Putamen (tissue), 1 donor: ENCODE results near the gene C15orf40.
"Not testable (repeated sequence)": the region's sequence is repeated elsewhere in the genome, so short reads cannot be mapped to it uniquely, and the experiment has no call there.

Experiments
- DNase-seq: peaks from one replicate; pipeline ENCODE4 v3.0.0-alpha.2; 2016; ENCODE audit warnings: low spot score

C15orf40 gene

GRCh38 chr15:83011271-83012075 lies at the start of gene C15orf40:
Gene C15orf40 (minus strand): TSS chr15:83011639. CDS start chr15:83011607, 32 bp downstream.
- DNase-seq: peak; percentile 94

DNA sequence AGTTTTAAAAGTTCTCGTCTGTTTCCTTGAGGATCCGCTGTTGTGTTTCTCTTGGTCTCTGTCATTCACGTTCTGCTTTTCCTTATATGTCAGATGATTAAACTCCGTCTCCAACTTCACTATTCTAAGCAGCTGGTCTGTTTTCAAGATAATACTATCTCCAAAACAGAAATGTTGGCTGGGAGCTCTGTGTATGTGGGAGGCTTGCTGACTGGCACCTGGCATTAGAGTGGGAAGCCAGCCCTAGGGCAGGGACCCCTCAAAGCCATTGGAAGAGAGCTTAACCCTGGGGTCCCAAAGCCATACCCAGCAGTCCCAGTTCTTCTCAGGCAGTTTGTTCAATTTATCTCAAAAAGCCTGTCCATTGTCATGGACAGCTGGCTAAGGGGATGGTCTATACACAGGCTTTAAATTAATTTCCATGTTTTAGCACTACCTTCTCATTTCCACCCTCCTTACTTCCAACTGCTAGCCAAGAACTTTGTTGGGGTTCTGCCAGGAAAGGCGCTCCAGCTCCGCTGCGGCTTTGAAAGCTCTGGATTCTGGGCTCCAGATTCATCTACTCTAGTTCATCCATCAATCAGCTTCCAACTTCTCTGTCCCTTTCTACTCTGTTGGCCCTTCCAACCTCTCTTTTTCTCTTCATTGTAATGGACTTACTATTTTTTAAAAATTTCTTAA lies 46.4 kb upstream of the C15orf40 start:
- no peak for DNase-seq

GRCh38 chr15:83057002-83057401 lies 45.6 kb upstream of the C15orf40 start:
- no peak for DNase-seq

DNA sequence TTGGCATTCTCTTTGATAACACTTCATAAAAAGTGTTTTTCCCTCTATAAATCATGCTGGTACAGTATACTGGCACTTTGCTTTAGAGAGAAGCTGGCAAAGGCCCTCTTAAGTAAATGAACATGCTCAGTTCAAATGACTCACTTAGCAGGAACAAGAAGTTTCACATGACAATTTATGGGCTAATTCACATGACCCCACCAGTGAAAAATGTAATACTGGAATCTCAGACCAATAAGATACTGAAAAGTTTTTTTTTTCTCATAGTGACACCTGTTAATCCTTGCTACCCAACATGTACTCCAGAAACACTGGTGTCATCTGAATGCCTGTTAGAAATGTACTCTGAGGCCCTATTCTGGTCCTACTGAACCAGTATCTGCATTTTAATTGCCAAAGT lies 41.7 kb upstream of the C15orf40 start:
- DNase-seq: no peak

DNA sequence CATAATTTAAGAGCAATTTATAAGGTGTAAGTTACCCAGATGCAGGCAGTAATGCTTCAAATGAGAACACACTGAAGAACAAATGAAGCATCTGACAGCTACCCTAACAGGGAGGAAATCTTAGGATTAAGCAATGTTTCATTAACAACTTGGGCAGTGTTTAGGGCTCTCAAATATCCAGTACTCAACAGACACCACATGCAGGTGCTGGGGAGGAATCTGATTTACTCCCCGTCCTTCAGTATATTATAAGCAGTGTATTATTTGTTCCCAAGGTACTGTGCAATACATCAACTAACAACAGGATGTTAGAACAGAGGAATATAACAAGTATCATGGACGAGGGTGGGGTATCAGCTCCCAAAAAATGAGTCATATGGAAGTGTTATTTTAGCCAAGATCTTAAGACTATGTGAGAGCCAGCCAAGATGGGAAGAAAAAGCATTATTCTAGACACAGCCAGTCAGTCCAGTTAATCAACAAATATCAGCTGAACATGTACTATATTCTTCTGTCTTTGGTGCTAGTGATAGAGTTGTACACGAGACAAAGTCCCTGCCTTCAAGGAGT lies 35.2 kb upstream of the C15orf40 start:
- no peak for DNase-seq

DNA sequence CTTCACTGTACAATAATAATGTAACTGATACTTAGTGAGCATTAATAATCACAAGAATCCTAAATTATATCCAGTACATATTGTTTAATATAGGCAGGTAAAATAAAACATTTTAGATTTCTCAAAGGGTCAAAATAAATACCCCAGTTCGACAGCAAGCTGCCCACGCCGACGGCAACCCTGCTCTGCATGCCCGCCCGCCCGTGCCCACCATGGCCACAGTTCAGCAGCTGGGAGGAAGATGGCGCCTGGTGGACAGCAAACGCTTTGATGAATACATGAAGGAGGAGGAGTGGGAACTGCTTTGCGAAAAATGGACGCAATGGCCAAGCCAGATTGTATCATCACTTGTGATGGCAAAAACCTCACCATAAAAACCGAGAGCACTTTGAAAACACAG lies 32.7 kb upstream of the C15orf40 start:
- no peak for DNase-seq

DNA sequence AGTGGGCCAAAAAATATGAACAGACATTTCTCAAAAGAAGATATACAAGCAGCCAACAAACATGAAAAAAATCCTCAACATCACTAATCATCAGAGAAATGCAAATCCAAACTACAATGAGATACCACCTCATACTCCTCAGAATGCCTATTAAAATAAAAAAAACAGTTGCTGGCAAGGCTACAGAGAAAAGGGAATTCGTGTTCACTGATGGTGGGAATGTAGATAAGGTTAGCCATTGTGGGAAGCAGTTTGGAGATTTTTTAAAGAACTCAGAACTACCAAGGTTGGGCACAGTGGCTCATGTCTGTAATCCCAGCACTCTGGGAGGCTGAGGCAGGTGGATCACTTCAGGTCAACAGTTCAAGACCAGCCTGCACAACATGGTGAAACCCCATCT lies 27.8 kb upstream of the C15orf40 start:
- no peak for DNase-seq

DNA sequence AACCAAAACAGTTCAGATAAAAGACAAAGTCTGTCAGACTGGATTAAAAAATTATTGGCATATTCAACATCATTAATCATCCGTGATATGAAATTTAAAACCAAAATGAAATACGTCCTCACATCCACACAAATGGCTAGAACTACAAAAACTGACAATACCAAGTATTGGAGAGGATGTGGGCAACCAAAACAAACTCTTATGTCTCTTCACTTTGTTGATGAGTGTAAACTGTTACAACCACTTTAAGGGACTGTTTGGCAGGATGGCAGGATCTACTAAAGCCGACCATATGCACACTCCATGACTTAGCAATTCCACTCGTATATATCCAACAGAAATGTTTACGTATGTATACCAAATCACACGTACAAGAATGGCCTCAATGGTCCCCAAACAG lies 24.8 kb upstream of the C15orf40 start:
- no peak for DNase-seq

DNA sequence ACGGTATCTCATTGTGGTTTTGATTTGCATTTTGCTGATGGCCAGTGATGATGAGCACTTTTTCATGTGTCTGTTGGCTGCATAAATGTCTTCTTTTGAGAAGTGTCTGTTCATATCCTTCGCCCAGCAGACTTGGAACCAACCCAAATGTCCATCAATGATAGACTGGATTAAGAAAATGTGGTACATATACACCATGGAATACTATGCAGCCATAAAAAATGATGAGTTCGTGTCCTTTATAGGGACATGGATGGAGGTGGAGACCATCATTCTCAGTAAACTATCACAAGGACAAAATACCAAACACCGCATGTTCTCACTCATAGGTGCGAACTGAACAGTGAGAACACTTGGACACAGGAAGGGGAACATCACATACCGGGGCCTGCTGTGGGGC lies 19.8 kb upstream of the C15orf40 start:
- not testable (repeated sequence) for DNase-seq

DNA sequence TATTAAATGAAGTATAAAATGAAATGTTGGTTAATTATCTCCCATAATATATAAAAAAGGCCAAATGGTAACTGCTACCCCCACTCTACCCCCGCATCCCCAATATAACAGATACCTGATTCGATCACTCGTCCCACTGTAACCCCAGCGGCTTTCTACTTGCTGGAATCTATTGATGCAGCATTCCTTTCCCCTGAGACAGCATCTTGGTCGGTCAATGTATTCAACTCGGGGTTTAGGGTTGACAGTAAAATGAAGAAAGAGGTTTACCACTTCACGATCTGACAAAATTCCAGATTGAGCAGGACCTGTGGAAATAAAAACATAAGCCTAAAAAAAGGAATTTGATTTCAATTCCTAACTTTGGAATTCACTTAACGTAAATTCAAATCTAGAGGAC lies 18.6 kb upstream of the C15orf40 start:
- no peak for DNase-seq

- DNase-seq: no peak
Observed at GRCh38 chr15:83018436-83018835, 7.0 kb upstream of the C15orf40 start.

DNA sequence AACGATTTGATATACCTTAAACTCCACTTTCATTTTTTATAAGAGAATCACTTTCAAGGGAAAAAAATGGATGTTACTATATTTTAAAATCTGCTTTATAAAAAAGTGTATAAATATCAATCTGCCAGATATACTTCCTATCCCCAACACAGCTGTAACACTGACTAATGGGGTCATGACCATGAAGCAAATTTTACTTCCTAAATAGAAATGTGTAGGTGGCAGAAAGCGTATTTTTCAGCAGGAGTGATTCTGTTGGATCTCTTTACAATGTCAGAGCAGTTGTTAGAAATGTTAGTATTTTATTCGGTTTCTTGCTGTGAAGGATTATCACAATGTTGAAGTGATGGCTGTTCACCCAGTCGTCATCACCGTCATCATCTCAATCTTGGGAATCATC lies 5.5 kb upstream of the C15orf40 start:
- peak; percentile 60 for DNase-seq

DNA sequence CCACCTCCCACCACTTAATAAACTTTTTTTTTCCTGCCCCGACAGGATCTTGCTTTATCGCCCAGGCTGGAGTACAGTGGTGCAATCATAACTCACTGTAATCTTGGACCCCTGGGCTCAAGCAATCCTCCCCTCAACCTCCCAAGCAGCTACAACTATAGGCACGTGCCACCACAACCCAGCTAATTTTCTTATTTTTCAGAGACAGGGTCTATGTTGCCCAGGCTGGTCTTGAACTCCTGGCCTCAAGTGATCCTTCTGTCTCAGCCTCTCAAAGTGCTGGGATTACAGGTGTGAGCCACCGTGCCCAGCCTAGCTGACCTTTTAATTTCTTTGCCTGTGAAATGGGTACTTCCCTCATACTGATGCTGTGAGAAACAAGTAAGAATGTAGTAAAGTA lies 3.9 kb upstream of the C15orf40 start:
- no peak for DNase-seq

DNA sequence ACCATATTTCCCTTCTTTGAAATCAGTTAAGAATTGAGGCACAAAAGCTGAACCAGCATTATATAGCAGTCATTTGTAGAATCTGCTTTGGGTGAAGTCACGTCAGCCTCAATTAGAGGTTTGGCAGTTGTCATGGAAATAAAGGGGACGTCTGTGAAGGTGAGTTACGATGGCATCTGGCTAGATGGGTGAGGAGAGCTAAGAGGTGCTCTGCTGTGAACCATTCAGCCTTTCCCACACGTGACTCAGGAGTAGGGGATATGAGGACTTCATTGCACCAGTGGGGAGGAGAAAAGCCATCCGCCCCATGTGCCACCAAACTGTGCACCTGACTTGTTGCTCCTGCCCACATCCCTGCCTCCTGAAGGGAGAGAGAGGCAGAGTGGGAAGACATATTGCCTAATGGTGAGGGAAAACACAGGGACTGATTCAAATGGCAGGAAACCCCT lies 2.8 kb upstream of the C15orf40 start:
- no peak for DNase-seq

- DNase-seq: no peak
Observed at GRCh38 chr15:83012636-83013035, 1.2 kb upstream of the C15orf40 start.

DNA sequence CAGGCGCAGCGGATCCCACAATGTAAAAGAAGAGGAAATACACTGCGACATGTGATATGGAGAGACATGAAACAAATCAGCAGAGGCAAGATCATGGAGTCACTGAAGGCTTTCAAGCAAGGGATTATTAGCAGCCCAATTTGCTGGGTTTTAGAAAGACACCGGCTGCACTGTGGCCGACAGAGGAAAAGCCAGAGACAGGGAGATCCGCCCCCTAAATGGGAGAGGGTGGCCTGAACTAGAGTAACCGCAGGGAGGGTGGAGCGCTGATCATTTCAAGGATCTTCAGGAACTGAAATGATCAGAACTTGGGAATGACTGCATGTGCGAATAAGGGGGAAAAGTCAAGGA lies 612 bp upstream of the C15orf40 start:
- no peak for DNase-seq

GRCh38 chr15:83010709-83011270 lies 649 bp downstream of the C15orf40 start:
- peak; percentile 63 for DNase-seq

DNA sequence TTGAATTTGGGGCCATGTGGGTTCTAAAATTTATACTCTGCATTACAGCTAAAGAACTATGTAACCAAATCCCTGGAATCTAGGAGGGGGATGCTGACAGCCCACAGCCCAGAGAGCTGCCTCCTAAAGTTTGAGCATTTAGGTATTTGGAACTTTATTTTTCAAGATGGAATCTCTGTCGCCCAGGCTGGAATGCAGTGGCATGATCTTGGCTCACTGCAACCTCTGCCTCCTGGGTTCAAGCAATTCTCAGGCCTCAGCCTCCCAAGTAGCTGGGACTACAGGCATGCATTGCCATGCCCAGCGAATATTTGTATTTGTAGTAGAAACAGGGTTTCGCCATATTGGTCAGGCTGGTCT lies 10.8 kb downstream of the C15orf40 start:
- DNase-seq: not testable (repeated sequence)

DNA sequence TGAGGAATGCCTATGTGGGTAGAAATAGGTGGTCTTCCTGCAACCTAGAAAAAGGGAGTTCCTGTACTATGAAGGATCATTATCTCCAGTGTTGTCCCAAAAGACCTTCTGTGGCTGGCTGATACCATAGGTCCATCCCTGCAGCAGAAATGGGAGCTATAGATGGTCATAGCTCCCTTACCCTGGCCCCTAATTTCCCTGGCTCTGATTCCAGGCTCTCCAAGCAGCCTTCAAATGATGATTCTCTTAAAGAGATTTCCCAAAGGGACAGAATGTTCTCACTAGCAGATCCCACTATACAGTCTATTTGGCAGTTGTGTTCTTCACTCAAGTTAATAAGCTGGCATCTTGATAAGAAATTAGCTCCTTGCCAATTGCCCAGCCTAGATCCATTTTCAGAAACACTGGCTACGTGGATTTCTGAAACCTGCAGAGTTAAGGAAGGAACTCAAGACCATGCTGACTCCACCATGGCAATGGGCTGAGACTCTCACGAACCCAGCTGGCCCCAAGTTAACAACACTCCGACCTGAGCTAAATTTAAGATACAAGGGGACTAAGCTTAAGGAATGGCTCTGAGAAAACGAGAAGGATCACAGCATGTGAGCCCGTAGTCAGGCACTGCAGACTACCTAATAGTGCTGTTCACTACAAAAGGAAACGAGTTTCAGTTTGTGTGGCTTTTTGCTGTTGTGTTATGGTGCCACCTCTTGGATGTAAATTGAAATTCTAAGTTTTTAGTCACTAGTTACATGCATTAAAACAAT lies 11.4 kb downstream of the C15orf40 start:
- DNase-seq: peak; percentile 31

- no peak for DNase-seq
Observed at GRCh38 chr15:82999426-82999825, 12.0 kb downstream of the C15orf40 start.

- no peak for DNase-seq
Observed at GRCh38 chr15:82995938-82996337, 15.5 kb downstream of the C15orf40 start.

GRCh38 chr15:82995076-82995475 lies 16.4 kb downstream of the C15orf40 start:
- no peak for DNase-seq
